GM21825 (cell line): ENCODE measurements around the gene TAF11L13.

Source experiments
- ATAC-seq: cut with Tn5 transposase; IDR thresholded peaks from one replicate; pipeline ENCODE4 v1.9.1; 2021; ENCODE audit warnings: mild to moderate bottlenecking, moderate library complexity; ENCODE audit not compliant: unreplicated experiment

Gene TAF11L13

DNA sequence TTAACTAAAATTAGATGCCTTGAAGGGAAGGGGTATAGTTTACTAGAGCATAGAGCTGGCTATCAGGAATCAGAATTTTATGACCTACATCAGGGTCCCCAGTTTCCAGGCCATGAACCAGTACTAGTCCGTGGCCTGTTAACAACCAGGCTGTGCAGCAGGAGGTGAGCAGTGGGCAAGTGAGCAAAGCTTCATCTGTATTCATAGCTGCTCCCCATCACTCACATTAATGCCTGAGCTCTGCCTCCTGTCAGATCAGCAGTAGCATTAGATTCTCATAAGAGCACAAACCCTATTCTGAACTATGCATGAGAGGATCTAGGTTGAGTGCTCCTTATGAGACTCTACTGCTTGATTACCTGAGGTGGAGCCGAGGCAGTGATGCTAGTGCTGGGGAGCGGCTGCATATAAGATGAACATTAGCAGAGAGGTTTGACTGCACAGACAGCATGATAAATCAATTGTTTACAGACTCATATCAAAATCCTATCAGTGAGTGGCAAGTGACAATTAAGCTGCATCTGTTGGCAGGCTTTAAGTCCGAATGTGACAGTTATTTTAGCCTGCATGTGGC, 47.0 kb downstream of the TAF11L13 start:
- ATAC-seq = no peak

DNA sequence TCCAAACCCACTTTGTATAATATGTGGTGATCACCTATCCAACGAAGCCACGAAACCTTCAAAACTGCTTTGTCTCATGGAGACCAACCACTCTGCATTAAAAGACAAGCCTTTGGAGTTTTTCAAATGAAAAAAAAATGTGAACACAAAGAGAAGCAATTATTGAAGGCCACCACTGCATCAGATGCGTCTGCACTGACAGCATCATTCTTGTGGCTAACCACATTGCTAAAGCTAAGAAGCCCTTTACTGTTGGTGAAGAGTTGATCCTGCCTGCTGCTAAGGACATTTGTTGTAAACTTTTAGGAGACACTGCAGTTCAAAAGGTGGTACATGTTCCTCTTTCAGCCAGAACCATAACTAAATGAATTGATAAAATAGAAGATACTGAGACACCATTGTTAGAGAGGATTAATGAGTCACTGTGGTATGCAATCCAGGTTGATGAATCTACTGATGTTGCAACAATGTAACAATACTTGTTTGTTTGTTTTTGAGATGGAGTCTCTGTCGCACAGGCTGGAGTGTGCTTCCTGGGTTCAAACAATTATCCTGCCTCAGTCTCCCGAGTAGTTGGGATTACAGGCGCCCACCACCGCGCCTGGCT, 47.8 kb downstream of the TAF11L13 start:
- ATAC-seq = no peak

DNA sequence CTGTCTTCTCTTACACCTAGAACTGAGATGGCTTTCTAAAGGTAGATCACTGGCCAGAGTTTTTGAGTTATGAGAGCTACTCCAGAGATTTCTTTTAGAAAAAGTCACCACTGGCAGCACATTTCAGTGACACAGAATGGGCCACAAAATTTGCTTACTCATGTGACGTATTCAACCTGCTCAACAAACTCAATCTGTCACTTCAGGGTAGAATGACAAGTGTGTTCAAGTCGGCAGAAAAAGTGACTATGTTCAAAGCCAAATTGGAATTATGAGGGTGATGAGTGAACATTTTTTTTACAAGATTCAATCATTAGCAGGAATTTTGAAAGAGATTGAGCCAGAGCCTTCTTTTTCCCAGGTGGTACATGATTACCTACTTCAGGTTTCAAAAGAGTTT, 48.8 kb downstream of the TAF11L13 start:
- ATAC-seq = no peak
